Activated B cell treated with CpG ODN at 0.5 μM for 24 hours (primary cell): ENCODE data around the gene PAPSS1. TPM values are rescaled to one million over a fixed set of nuclear protein-coding genes. Genes with fewer than 3 reads are reported as not detected.

Source experiments
- ATAC-seq: fragments of 200-7000 bp; cut with Tn5 transposase; one replicate; pipeline ENCODE4 v1.10.0; 2021; ENCODE audit warnings: low read depth, mild to moderate bottlenecking, moderate library complexity
- CTCF ChIA-PET: fragments of 350-600 bp; sonication (Branson Sonifier 250); formaldehyde crosslinking; loops from one replicate; lab custom pipeline; 2021; ENCODE audit warnings: antibody characterized with exemption; lab: Charles Lee
- POLR2A ChIA-PET: fragments of 350-600 bp; sonication (Branson Sonifier 250); formaldehyde crosslinking; loops from one replicate; lab custom pipeline; 2021; ENCODE audit warnings: antibody characterized with exemption; lab: Charles Lee
- DNase-seq: peaks from one replicate; pipeline ENCODE4 v3.0.0; 2022
- H3K27ac Mint-ChIP-seq: one replicate; pipeline ENCODE4 v1.8.0; 2020; ENCODE audit warnings: mixed read lengths
- H3K27me3 Mint-ChIP-seq: one replicate; pipeline ENCODE4 v1.8.0; 2021; ENCODE audit warnings: mixed read lengths
- H3K36me3 Mint-ChIP-seq: one replicate; pipeline ENCODE4 v1.8.0; 2021; ENCODE audit warnings: low read depth, mixed read lengths
- H3K4me1 Mint-ChIP-seq: one replicate; pipeline ENCODE4 v1.8.0; 2021; ENCODE audit warnings: mixed read lengths
- H3K4me3 Mint-ChIP-seq: one replicate; pipeline ENCODE4 v1.8.0; 2020; ENCODE audit warnings: mild to moderate bottlenecking, mixed read lengths
- H3K9me3 Mint-ChIP-seq: one replicate; pipeline ENCODE4 v1.8.0; 2020; ENCODE audit warnings: mixed read lengths
- CTCF ChIP-seq: fragments of 200-600 bp; IDR thresholded peaks from one replicate; pipeline ENCODE4 v1.8.0; 2022; ENCODE audit warnings: antibody characterized with exemption, mild to moderate bottlenecking
- intact Hi-C: fragments of 100-400 bp; cut with micrococcal nuclease; formaldehyde crosslinking; loops from one replicate; pipeline ENCODE4 v1.15.1; 2024
- total RNA-seq: library from RNA; stranded (reverse); gene quantifications from 2 replicates; pipeline ENCODE4 v1.2.3, GENCODE V29; 2022

Gene PAPSS1
- total RNA-seq, 1 donor from 2014 or later: 31.8 TPM

GRCh38 chr4:107743532-107743931, 23.5 kb upstream of the PAPSS1 start:
- ChIA-PET POLR2A (no interaction called here), CTCF (no interaction called here)
- Mint-ChIP-seq H3K27ac (no peak overlapping the region), H3K4me1 (no peaks in the 10 kb centered on the region), H3K36me3 (no peaks in the 10 kb centered on the region), H3K4me3 (no peak overlapping the region), H3K9me3 (peaks cover 8% of the 10 kb centered on the region), H3K27me3 (peaks cover 16% of the 10 kb centered on the region)
- no peak for TF ChIP-seq CTCF
- ATAC-seq (no peak), DNase-seq (no peak)
- intact Hi-C loops: no loop called here

- TF ChIP-seq CTCF: no peak
- no peaks in the 10 kb centered on the region for H3K4me1 Mint-ChIP-seq
- peaks cover 11% of the 10 kb centered on the region for H3K27me3 Mint-ChIP-seq
- no peaks in the 10 kb centered on the region for H3K36me3 Mint-ChIP-seq
- DNase-seq (no peak), ATAC-seq (no peak)
- H3K4me3 Mint-ChIP-seq: no peak overlapping the region
- no peak overlapping the region for H3K27ac Mint-ChIP-seq
- peaks cover 8% of the 10 kb centered on the region for H3K9me3 Mint-ChIP-seq
- POLR2A ChIA-PET: no interaction called here
- CTCF ChIA-PET: no interaction called here
- intact Hi-C loops: no loop called here
Measured at GRCh38 chr4:107742791-107743190, 22.8 kb upstream of the PAPSS1 start.

- POLR2A ChIA-PET: no interaction called here
- no peak for TF ChIP-seq CTCF
- DNase-seq: no peak
- H3K9me3 Mint-ChIP-seq: peaks cover 8% of the 10 kb centered on the region
- no peak overlapping the region for H3K27ac Mint-ChIP-seq
- peaks cover 11% of the 10 kb centered on the region for H3K27me3 Mint-ChIP-seq
- no peak overlapping the region for H3K4me3 Mint-ChIP-seq
- CTCF ChIA-PET: no interaction called here
- H3K36me3 Mint-ChIP-seq: no peaks in the 10 kb centered on the region
- intact Hi-C loops: no loop called here
- ATAC-seq: no peak
- no peaks in the 10 kb centered on the region for H3K4me1 Mint-ChIP-seq
Measured at GRCh38 chr4:107742196-107742595, 22.2 kb upstream of the PAPSS1 start.

- ATAC-seq (no peak), DNase-seq (no peak)
- Mint-ChIP-seq H3K27ac (no peak overlapping the region), H3K36me3 (no peaks in the 10 kb centered on the region), H3K27me3 (peaks cover 3% of the 10 kb centered on the region), H3K9me3 (peaks cover 8% of the 10 kb centered on the region), H3K4me1 (no peaks in the 10 kb centered on the region), H3K4me3 (no peak overlapping the region)
- intact Hi-C loops: no loop called here
- ChIA-PET POLR2A (no interaction called here), CTCF (interaction anchor here (1.0 to 1.3 kb wide), 2 partner anchors 17 to 20 kb away, joined by 3 to 4 read pairs; no protein-coding TSS in a partner anchor)
- TF ChIP-seq CTCF: no peak
Measured at GRCh38 chr4:107740950-107741701, 21.1 kb upstream of the PAPSS1 start.

GRCh38 chr4:107740381-107740780, 20.3 kb upstream of the PAPSS1 start:
- Mint-ChIP-seq H3K36me3 (no peaks in the 10 kb centered on the region), H3K4me3 (no peak overlapping the region), H3K27me3 (no peaks in the 10 kb centered on the region), H3K9me3 (peaks cover 8% of the 10 kb centered on the region), H3K27ac (no peak overlapping the region), H3K4me1 (no peaks in the 10 kb centered on the region)
- intact Hi-C loops: no loop called here
- POLR2A ChIA-PET: no interaction called here
- ATAC-seq (no peak), DNase-seq (no peak)
- CTCF ChIA-PET: interaction anchor here (1.0 to 1.3 kb wide), 2 partner anchors 18 to 19 kb away, joined by 3 to 4 read pairs; no protein-coding TSS in a partner anchor
- no peak for TF ChIP-seq CTCF
